Embryonic facial prominence (tissue), 1 donor: ENCODE measurements around the gene VSIG8.

Source experiments
- DNase-seq: peaks from one replicate; pipeline ENCODE4 v3.0.0-alpha.2; 2016; ENCODE audit errors: extremely low spot score

The VSIG8 gene

GRCh38 chr1:159829822-159830465 lies 32.5 kb downstream of the VSIG8 start:
- DNase-seq = no peak

DNA sequence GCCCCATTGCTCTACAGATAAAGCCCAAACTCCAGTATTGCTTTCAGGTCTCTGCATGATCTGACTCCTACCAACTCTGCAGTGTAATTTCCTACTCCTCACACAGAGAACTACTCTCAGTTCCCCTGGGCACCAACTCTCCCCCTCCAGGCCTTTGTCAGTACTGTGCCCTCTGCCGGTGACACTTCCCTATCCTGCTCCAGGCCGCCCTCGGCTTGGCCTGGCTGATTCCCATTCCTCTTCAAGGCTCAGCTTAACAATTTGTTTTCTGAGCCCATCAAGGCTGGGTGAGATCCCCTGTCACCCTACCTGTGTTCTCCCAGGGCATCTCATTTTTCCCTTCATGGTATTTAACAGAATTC lies 33.2 kb downstream of the VSIG8 start:
- DNase-seq = no peak

DNA sequence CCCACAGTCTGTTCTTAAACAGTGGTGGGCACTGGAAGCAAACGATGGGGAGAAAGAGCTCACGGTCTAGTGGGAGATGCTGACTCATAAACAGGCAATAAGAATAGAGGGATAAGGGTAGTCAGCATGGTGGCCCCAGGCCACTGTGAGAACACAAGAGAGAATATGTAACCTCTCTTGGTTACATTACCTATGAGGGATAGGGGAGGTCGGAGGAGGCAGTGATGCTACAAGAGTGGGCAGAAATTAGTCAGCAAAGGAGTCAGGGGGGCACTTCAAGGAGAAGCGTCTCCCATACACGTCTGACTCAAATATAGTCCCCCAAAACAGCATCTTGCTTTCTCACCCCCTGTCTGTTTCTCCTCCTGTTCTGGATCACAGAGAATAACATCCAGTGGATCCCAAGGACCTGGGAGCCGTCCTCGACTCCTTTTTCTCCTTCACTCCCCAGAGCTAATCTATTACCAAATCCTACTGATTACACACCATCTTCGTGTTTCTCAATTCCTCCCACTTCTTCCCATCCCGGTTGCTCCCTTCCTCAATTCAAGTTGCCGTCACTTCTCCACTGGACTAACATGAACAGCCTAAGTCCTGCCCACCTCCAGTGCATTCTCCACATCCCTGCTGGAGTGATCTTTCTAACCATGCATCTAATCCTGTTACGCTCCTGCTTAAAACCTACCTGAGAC lies 33.7 kb downstream of the VSIG8 start:
- DNase-seq = no peak

DNA sequence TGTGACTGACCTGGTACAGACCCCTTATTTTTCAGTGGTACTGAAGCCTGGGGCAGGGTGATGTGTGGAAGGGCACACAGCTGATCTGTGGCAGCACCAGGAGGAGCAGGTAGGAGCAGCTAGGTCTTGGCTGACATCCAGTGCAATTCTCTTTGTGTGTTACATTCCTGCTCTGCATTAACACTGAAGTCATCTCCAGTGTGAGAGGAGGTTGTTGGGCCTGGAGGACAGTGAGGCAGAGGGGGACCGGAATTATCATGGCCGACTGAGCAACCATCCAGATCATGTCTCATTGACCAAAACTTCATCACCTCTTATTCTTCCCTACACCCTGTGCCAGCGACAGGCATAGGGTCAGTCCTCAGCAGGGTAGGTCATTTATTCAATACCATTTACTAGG lies 34.3 kb downstream of the VSIG8 start:
- no peak for DNase-seq

GRCh38 chr1:159827549-159827948 lies 34.9 kb downstream of the VSIG8 start:
- DNase-seq = no peak

GRCh38 chr1:159827102-159827490 lies 35.4 kb downstream of the VSIG8 start:
- DNase-seq = no peak

- no peak for DNase-seq
These were observed 35.9 kb downstream of the VSIG8 start, which contains the start of gene SLAMF8 for GRCh38 chr1:159826441-159827101. SLAMF8 (plus strand) TSS chr1:159826873; CDS start chr1:159826899, 26 bp downstream.

- DNase-seq = no peak
These were observed 36.9 kb downstream of the VSIG8 start for GRCh38 chr1:159825564-159825963.

DNA sequence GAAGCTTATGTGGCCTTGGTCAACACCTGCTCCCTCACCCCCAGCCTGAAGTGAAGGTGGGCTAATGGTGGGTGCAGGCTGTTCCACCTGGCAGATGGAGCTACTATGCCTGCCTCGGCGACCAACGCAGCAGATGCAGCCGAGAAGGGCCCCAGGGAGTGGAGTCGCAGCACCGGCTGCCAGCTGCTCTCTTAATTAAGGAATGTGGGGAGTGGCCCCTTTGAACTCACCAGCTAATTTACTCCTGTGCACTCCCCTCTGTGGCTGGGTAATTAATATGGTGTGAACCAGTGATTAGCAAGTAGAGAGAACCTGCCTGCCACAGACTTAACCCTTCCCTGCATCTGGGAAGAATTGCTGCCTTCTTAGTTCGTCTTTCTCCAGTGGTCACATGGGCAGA lies 39.1 kb downstream of the VSIG8 start:
- DNase-seq = no peak

DNA sequence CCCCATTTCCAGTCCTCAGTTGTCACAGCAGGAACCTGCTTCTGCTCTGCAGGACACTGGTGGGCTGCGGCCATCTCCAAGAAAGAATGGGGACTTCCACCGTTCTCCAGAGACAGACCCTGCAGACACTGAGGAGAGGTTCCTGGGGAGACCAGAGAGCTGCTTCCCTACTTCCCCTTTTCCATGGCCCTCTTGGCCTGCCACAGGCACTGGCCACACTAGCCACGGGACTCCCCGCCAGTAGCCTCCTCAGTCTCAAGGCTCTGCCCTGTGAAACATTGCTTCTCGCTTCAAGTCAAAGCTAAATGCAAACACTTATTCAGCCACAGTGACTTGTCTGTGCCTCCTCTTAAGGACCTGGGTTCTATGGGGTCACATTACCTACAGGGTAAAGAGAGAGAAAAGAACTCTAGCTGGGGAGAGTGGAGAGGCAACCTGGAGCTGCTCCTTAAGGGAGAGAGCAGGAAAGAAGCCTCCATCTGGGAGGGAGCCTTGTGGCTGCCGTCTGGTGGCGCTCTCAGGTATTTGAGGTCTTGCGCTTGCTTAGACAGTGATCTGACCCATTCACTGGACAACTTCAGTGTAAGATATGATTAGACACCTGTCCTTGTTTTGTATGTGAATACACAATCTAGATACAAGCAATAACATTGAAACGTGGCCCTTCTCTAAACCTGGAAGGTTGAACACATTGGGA lies 41.1 kb downstream of the VSIG8 start:
- no peak for DNase-seq

- DNase-seq = no peak
These were observed 45.0 kb downstream of the VSIG8 start for GRCh38 chr1:159817276-159818041.

- no peak for DNase-seq
These were observed 46.5 kb downstream of the VSIG8 start for GRCh38 chr1:159815926-159816325.

- no peak for DNase-seq
These were observed 57.5 kb downstream of the VSIG8 start for GRCh38 chr1:159804924-159805323.
